ENCODE measurements around the gene NLGN4X. TPM values are rescaled to one million over a fixed set of nuclear protein-coding genes. Genes with fewer than 3 reads are reported as not detected.
A peak's percentile ranks its signal among the peaks of the same experiment; 100 is the strongest.

The NLGN4X gene
- total RNA-seq, 1 donor from 2014 or later = 11.5 TPM

DNA sequence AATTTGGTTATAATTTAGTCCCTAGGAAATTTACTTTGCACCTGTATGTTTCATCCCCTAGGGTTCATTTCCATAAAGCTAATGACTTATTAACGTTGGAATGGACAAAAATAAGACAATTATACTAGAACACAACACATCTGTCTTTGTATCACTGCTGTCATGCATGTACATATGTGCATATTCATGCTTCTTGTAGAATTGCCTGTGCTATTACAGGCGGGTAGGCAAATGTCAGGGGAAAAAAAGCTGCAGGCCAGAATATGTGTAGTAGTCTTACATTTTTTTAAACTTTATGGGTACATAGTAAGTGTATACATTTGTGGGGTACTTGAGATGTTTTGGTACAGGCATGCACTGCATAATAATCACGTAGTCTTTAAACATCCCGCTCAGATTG, 209.6 kb downstream of the NLGN4X start:
- H3K27ac Mint-ChIP-seq (ENCODE audit: unreplicated experiment) = no peak overlapping the region
- no peaks in the 10 kb centered on the region for H3K27me3 Mint-ChIP-seq (ENCODE audit: low read depth, unreplicated experiment)
- DNase-seq (ENCODE audit: low read depth) (no peak), FAIRE-seq (peak; percentile 85)
- H3K9me3 ChIP-seq (ENCODE audit: insufficient read depth, low read depth, low read length) = no peaks in the 10 kb centered on the region
- no peaks in the 10 kb centered on the region for H3K36me3 Mint-ChIP-seq (ENCODE audit: low read depth, unreplicated experiment)
- H4K20me1 ChIP-seq (ENCODE audit: insufficient read depth, low read length) = no peaks in the 10 kb centered on the region
- H3K4me1 Mint-ChIP-seq (ENCODE audit: low read depth, unreplicated experiment) = peaks cover 9% of the 10 kb centered on the region
- H3K27ac ChIP-seq (ENCODE audit: low read depth, low read length) = no peak overlapping the region
- H3K79me2 ChIP-seq (ENCODE audit: insufficient read depth, low read length) = no peaks in the 10 kb centered on the region
- no peak overlapping the region for H2AFZ ChIP-seq (ENCODE audit: low read depth, low read length)
- no peaks in the 10 kb centered on the region for H3K9me3 Mint-ChIP-seq (ENCODE audit: unreplicated experiment)
- H3K36me3 ChIP-seq (ENCODE audit: insufficient read depth, low read length) = no peaks in the 10 kb centered on the region
- H3K4me1 ChIP-seq (ENCODE audit: insufficient read depth, low read length) = no peaks in the 10 kb centered on the region
- TF ChIP-seq EZH2 (IDR thresholded peaks at IDR 0.05; ENCODE audit: insufficient read depth, low read length) = no peak
- TF ChIP-seq, protein P1, sequence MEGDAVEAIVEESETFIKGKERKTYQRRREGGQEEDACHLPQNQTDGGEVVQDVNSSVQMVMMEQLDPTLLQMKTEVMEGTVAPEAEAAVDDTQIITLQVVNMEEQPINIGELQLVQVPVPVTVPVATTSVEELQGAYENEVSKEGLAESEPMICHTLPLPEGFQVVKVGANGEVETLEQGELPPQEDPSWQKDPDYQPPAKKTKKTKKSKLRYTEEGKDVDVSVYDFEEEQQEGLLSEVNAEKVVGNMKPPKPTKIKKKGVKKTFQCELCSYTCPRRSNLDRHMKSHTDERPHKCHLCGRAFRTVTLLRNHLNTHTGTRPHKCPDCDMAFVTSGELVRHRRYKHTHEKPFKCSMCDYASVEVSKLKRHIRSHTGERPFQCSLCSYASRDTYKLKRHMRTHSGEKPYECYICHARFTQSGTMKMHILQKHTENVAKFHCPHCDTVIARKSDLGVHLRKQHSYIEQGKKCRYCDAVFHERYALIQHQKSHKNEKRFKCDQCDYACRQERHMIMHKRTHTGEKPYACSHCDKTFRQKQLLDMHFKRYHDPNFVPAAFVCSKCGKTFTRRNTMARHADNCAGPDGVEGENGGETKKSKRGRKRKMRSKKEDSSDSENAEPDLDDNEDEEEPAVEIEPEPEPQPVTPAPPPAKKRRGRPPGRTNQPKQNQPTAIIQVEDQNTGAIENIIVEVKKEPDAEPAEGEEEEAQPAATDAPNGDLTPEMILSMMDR (IDR thresholded peaks at IDR 0.05; ENCODE audit: insufficient read depth, low read depth, low read length) = no peak
- no peak overlapping the region for H3K4me2 ChIP-seq (ENCODE audit: low read length)
- no peak overlapping the region for H3K4me3 Mint-ChIP-seq (ENCODE audit: unreplicated experiment)
- H3K27me3 ChIP-seq (ENCODE audit: insufficient read depth, low read length) = no peaks in the 10 kb centered on the region
- H3K9ac ChIP-seq (ENCODE audit: low read length) = no peak overlapping the region
- H3K4me3 ChIP-seq (ENCODE audit: insufficient read depth, low read depth, low read length) = no peak overlapping the region

DNA sequence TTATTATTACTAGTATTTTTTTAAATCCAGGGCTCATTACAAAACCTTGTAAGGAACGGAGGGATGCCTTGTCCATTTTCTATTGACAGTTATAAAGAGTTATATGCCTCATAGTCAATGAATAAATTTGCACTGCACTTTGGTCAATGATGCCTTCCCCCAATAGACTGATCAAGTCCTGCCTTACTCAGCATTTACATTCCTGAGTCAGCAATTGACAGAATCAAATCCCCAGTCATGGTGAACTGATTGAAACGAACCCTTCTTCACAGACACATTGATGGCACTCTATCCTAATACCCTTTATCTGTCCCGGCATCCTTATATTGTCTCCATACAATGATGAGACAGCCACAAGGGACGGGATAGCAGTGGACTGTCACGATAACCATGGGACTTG, 213.2 kb downstream of the NLGN4X start:
- Histone ChIP-seq H3K36me3 (ENCODE audit: insufficient read depth, low read length) (no peaks in the 10 kb centered on the region), H3K4me1 (ENCODE audit: insufficient read depth, low read length) (no peaks in the 10 kb centered on the region), H3K4me2 (ENCODE audit: low read length) (no peak overlapping the region), H3K27me3 (ENCODE audit: insufficient read depth, low read length) (no peaks in the 10 kb centered on the region), H2AFZ (ENCODE audit: low read depth, low read length) (no peak overlapping the region), H3K4me3 (ENCODE audit: insufficient read depth, low read depth, low read length) (no peak overlapping the region), H3K9ac (ENCODE audit: low read length) (no peak overlapping the region), H3K79me2 (ENCODE audit: insufficient read depth, low read length) (no peaks in the 10 kb centered on the region), H4K20me1 (ENCODE audit: insufficient read depth, low read length) (no peaks in the 10 kb centered on the region), H3K27ac (ENCODE audit: low read depth, low read length) (no peak overlapping the region), H3K9me3 (ENCODE audit: insufficient read depth, low read depth, low read length) (no peaks in the 10 kb centered on the region)
- Mint-ChIP-seq H3K27me3 (ENCODE audit: low read depth, unreplicated experiment) (no peaks in the 10 kb centered on the region), H3K27ac (ENCODE audit: unreplicated experiment) (no peak overlapping the region), H3K9me3 (ENCODE audit: unreplicated experiment) (no peaks in the 10 kb centered on the region), H3K4me1 (ENCODE audit: low read depth, unreplicated experiment) (no peaks in the 10 kb centered on the region), H3K4me3 (ENCODE audit: unreplicated experiment) (no peak overlapping the region), H3K36me3 (ENCODE audit: low read depth, unreplicated experiment) (no peaks in the 10 kb centered on the region)
- peak; percentile 76 for FAIRE-seq
- no peak for DNase-seq (ENCODE audit: low read depth)
- TF ChIP-seq EZH2 (IDR thresholded peaks at IDR 0.05; ENCODE audit: insufficient read depth, low read length) = no peak
- TF ChIP-seq, protein P1 (IDR thresholded peaks at IDR 0.05; ENCODE audit: insufficient read depth, low read depth, low read length) = no peak

DNA sequence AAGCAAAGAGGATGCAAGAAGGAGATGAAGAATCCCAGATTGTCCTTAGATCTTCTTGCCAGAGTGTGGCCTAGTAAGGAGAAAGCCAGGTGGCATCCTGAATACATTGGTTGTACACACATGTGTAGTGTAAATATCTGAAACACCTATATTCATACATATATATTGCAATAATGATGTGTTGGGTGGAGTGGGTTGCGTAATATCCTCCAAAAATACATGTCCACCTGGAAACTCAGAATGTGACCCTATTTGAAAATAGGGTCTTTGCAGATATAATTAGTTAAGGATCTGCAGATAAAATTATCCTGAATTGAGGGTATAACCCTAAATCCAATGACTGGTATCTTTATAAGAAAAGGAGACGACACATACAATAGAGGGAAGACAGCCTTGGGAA, 216.3 kb downstream of the NLGN4X start:
- FAIRE-seq = no peak
- Histone ChIP-seq H3K36me3 (ENCODE audit: insufficient read depth, low read length) (no peaks in the 10 kb centered on the region), H3K27ac (ENCODE audit: low read depth, low read length) (no peak overlapping the region), H4K20me1 (ENCODE audit: insufficient read depth, low read length) (no peaks in the 10 kb centered on the region), H3K79me2 (ENCODE audit: insufficient read depth, low read length) (no peaks in the 10 kb centered on the region), H3K4me1 (ENCODE audit: insufficient read depth, low read length) (no peaks in the 10 kb centered on the region), H3K4me2 (ENCODE audit: low read length) (no peak overlapping the region), H2AFZ (ENCODE audit: low read depth, low read length) (no peak overlapping the region), H3K27me3 (ENCODE audit: insufficient read depth, low read length) (no peaks in the 10 kb centered on the region), H3K4me3 (ENCODE audit: insufficient read depth, low read depth, low read length) (no peak overlapping the region), H3K9ac (ENCODE audit: low read length) (no peak overlapping the region), H3K9me3 (ENCODE audit: insufficient read depth, low read depth, low read length) (no peaks in the 10 kb centered on the region)
- no peak for DNase-seq (ENCODE audit: low read depth)
- H3K36me3 Mint-ChIP-seq (ENCODE audit: low read depth, unreplicated experiment) = no peaks in the 10 kb centered on the region
- no peak overlapping the region for H3K27ac Mint-ChIP-seq (ENCODE audit: unreplicated experiment)
- no peak for TF ChIP-seq EZH2 (IDR thresholded peaks at IDR 0.05; ENCODE audit: insufficient read depth, low read length)
- TF ChIP-seq, protein P1 (IDR thresholded peaks at IDR 0.05; ENCODE audit: insufficient read depth, low read depth, low read length) = no peak
- no peak overlapping the region for H3K4me3 Mint-ChIP-seq (ENCODE audit: unreplicated experiment)
- no peaks in the 10 kb centered on the region for H3K9me3 Mint-ChIP-seq (ENCODE audit: unreplicated experiment)
- H3K27me3 Mint-ChIP-seq (ENCODE audit: low read depth, unreplicated experiment) = no peaks in the 10 kb centered on the region
- H3K4me1 Mint-ChIP-seq (ENCODE audit: low read depth, unreplicated experiment) = no peaks in the 10 kb centered on the region

Data from astrocyte (in vitro differentiated cells and primary cell).